H1 (cell line): Measurements from ENCODE around the gene PALM.

Experiments used
- CHD2 ChIP-seq: IDR thresholded peaks from 2 replicates; pipeline ENCODE4 v1.6.1; 2012; ENCODE audit warnings: low read length, improper control_type of control experiment
- TAF1 ChIP-seq: IDR thresholded peaks from 2 replicates; pipeline ENCODE4 v1.6.1; 2011; ENCODE audit warnings: mild to moderate bottlenecking, low read depth, low read length
- ZNF274 ChIP-seq: IDR thresholded peaks from 2 replicates; pipeline ENCODE4 v1.7.0; 2012; ENCODE audit warnings: low read length, borderline replicate concordance; ENCODE audit errors: extremely low read depth

- TF ChIP-seq TAF1 (no peak), ZNF274 (no peak), CHD2 (no peak)
Observed at GRCh38 chr19:734716-735115, 26.0 kb downstream of the PALM start.
